ENCODE results near the gene MAOA. TPM values are rescaled to one million over a fixed set of nuclear protein-coding genes. Genes with fewer than 3 reads are reported as not detected.

MAOA gene
- total RNA-seq, 1 donor from 2014 or later, result 2.1 TPM

GRCh38 chrX:43753637-43754036 lies 97.5 kb downstream of the MAOA start:
- Histone ChIP-seq H3K4me3 (ENCODE audit: low read depth, low read length) (no peak overlapping the region), H3K36me3 (ENCODE audit: control insufficient read depth, insufficient read depth, low read length) (no peaks in the 10 kb centered on the region), H3K27me3 (ENCODE audit: control insufficient read depth, insufficient read depth, low read length) (no peaks in the 10 kb centered on the region)
- DNase-seq (ENCODE audit: low read depth), result no peak
- no peak for TF ChIP-seq CTCF (IDR thresholded peaks at IDR 0.05; ENCODE audit: insufficient read depth, low read length, poor library complexity, severe bottlenecking)

- Histone ChIP-seq H3K4me3 (ENCODE audit: low read depth, low read length) (no peak overlapping the region), H3K27me3 (ENCODE audit: control insufficient read depth, insufficient read depth, low read length) (no peaks in the 10 kb centered on the region), H3K36me3 (ENCODE audit: control insufficient read depth, insufficient read depth, low read length) (no peaks in the 10 kb centered on the region)
- no peak for DNase-seq (ENCODE audit: low read depth)
- no peak for TF ChIP-seq CTCF (IDR thresholded peaks at IDR 0.05; ENCODE audit: insufficient read depth, low read length, poor library complexity, severe bottlenecking)
Observed at GRCh38 chrX:43756076-43756475, 100.0 kb downstream of the MAOA start.

GRCh38 chrX:43758044-43758443 lies 101.9 kb downstream of the MAOA start:
- no peak for DNase-seq (ENCODE audit: low read depth)
- H3K36me3 ChIP-seq (ENCODE audit: control insufficient read depth, insufficient read depth, low read length), result no peaks in the 10 kb centered on the region
- peaks cover 2% of the 10 kb centered on the region for H3K27me3 ChIP-seq (ENCODE audit: control insufficient read depth, insufficient read depth, low read length)
- H3K4me3 ChIP-seq (ENCODE audit: low read depth, low read length), result no peak overlapping the region
- TF ChIP-seq CTCF (IDR thresholded peaks at IDR 0.05; ENCODE audit: insufficient read depth, low read length, poor library complexity, severe bottlenecking), result no peak

DNA sequence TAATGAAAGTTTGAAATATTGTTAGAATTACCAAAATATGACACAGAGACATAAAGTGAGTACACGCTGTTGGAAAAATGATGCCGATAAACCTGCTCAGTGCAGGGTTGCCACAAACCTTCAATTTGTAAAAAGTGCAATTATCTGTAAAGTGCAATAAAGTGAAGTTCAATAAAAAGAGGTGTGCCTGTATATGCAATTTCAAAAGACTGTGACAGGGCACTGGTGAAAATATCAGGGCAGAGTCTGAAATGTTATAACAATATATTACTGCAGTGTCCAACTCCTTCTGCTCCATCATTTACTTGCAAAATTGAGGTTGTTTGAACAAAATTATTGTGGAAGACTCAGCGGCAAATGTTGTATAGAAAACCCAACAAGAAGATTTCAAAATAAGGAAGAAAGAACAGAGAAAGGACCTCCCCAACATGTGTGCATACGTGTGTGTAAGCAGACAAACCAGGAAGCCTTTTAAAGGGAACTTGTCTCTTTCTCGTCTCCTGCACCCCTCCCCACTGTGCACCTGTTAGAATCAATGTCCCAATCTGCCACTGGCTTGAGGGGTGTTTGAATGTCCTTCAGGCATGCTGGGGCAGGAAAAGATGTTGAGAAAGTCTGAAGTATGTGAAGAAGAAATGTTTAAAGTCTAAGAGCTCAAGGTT lies 130.0 kb downstream of the MAOA start:
- TF ChIP-seq CTCF (IDR thresholded peaks at IDR 0.05; ENCODE audit: insufficient read depth, low read length, poor library complexity, severe bottlenecking), result no peak
- DNase-seq (ENCODE audit: low read depth), result no peak
- H3K36me3 ChIP-seq (ENCODE audit: control insufficient read depth, insufficient read depth, low read length), result no peaks in the 10 kb centered on the region
- H3K27me3 ChIP-seq (ENCODE audit: control insufficient read depth, insufficient read depth, low read length), result no peaks in the 10 kb centered on the region
- H3K4me3 ChIP-seq (ENCODE audit: low read depth, low read length), result no peak overlapping the region

Other genes with a start within 250 kb of the MAOA start
- 0.89 and 1.1 TPM in 2 replicates for gene MAOB, start 226.2 kb downstream of the MAOA start, total RNA-seq

Data from kidney epithelial cell (primary cell).